GM10266 (cell line): ENCODE results near the gene DVL2.

Source experiments
- DNase-seq: peaks from one replicate; pipeline ENCODE4 v3.0.0; 2012; ENCODE audit errors: extremely low spot score
- CTCF ChIP-seq: IDR thresholded peaks from 2 replicates; pipeline ENCODE4 v1.5.1; 2012; ENCODE audit warnings: mild to moderate bottlenecking, low read depth; ENCODE audit not compliant: control insufficient read depth, insufficient read depth; ENCODE audit errors: missing control alignments

Gene DVL2

GRCh38 chr17:7261379-7262191, 27.3 kb upstream of the DVL2 start:
- DNase-seq, result peak; percentile 73
- TF ChIP-seq CTCF, result no peak

- TF ChIP-seq CTCF, result no peak
- peak; percentile 68 for DNase-seq
These were observed 26.5 kb upstream of the DVL2 start for GRCh38 chr17:7260651-7261378.

GRCh38 chr17:7260151-7260550, 25.8 kb upstream of the DVL2 start:
- DNase-seq, result no peak
- TF ChIP-seq CTCF, result no peak

GRCh38 chr17:7259555-7259889, 25.2 kb upstream of the DVL2 start:
- DNase-seq, result no peak
- TF ChIP-seq CTCF, result no peak

GRCh38 chr17:7258731-7259554, 24.6 kb upstream of the DVL2 start:
- DNase-seq, result no peak
- TF ChIP-seq CTCF, result no peak

GRCh38 chr17:7256766-7257456, 22.6 kb upstream of the DVL2 start:
- no peak for TF ChIP-seq CTCF

More at GRCh38 chr17:7256766-7257456, 22.6 kb upstream of the DVL2 start:
- DNase-seq, result no peak
